Measurements from ENCODE around the gene UTP4.
A peak's percentile ranks its signal among the peaks of the same experiment; 100 is the strongest.

UTP4 gene

DNA sequence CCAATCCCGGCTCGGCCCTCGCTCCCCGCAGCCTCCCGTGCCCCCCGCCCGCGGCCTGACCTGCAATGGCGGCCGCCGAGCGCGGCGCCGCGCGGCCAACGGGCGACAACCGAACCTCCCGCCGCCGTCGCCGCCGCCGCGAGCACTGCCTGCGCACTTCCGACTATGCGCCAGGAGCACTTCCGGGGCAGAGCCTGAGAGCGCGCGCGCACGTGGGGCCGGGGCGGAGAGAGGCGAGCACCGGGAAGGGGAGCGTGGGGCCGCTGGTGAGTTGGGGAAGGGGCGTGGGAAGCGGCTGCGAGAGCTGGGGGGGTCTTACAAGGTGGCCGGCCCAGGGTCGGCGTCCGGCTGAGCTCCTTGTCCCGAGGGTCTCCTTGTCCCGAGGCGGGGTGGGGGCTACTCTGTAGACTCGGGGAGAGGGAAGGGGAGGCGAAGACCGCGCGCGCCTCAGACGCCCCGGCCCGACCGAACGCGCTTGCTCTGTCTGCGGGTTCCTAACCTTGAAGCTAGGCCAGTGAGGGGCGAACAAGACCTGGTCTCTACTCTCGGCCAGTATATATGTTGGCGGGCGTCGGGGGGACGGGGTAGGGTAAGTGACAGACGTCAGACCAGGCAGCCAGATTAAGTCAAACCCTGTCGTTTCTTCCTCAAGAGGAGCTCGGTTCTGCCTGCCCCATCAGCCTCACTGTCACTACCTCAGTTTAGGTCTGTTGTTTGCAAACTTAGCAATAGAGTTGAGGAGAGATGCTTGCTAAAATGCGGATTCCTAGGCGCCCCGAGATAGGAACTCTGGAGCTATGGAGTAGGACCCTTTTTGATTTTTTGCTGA lies at the start of gene UTP4, which contains the start of gene CHTF8:
UTP4 (plus strand) TSS at position 226 of the 829 bp plus-strand sequence. CDS start 811 bp downstream, outside the sequence.
CHTF8 (minus strand) TSS at position 165 of the 829 bp plus-strand sequence. CDS start 11,130 bp downstream, outside the sequence.
- DNase-seq, result peak; percentile 90

DNA sequence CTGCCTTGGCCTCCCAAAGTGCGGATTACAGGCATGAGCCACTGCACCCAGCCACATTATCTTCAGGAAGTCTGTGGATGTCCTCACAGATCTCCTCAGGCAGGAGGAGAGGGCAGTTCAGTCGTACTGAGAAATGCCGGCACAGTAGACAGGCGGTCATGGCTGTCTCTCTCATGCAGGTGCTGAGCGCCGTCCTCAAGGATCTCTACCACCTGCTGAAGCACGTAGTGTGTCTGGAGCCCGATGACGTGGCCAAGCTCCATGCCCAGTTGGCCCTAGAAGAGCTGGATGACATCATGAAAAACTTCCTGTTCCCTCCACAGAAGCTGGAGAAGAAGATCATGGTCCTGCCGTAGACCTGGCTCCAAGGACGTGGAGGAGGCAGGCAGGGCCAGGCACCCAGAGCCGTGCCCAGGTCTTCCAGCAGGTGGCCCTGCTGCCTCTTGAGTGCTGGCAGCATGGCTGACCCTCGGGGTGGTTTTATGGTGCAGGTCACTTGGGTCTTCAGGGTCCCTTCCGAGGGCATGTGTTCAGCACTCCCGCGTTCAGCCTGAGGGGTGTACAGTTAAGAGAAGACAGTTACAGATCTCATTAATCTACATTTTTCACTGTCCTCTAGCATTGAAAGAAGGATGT lies 49.0 kb upstream of the UTP4 start:
- no peak for DNase-seq

DNA sequence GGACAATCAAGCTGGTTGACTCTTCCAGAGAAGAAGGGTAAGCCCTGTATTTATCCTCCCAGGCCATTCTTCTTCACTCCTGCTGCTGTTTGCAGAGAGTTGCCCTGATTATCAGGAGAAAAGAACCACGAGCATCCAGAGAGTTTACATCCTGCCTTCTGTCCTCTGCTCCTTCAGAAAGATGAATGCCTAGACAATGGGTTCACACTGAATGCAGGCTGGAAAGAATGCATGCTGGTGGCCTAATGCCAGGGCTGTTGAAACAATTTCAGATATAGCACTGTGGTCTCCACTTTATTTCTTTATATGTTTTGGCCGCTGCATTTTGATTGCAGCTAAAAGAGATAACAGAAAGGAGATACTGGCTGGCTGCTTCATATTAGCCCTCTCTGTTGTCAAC lies 48.2 kb upstream of the UTP4 start:
- DNase-seq, result no peak

DNA sequence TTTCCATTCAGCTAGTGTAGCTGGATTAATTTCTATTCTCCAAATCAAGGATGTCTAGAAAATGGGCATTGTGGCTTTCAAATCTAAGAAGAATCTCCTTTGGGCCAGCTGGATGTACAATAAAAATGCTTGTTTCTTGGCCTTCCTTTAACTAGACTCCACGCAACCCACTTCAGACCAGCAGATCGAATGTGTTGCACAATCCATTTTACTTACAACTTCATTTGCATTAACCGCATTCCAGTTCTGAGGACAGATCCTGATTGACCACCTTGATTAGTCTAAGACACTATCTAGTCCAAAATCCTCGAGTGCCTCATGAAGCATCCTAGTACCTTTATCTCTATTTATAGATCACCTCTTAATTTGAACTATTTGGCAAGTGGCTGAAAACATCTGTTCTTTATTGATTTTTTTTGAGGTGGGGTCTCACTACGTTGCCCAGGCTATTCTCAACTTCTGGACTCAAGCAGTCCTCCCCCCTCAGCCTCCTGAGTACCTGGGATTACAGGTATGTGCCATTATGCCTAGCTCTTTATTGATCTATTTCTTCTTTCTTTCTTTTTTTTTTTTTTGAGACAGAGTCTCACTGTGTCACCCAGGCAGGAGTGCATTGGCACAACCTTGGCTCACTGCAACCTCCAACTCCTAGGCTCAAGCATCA lies 47.3 kb upstream of the UTP4 start:
- DNase-seq, result no peak

DNA sequence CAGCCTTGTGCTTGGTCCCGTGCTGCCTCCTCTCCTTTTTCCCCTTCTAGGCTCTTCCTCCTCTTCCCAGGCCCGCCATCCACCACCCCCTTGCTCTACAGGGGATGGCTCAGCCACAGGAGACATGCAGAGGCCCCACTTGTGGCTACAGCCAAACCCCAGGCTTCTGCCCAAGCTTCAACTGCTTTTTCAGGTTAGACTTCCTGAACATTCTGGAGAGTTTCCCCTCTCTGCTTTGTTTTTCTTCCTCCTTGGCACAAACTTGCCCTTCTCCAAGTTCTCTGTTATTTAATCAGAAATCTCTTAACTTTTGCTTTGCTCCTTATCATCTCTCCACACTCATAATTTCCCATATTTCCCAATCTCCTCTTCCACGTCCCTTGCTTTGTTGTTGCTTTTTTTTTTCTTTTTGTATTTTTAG lies 45.3 kb upstream of the UTP4 start:
- no peak for DNase-seq

DNA sequence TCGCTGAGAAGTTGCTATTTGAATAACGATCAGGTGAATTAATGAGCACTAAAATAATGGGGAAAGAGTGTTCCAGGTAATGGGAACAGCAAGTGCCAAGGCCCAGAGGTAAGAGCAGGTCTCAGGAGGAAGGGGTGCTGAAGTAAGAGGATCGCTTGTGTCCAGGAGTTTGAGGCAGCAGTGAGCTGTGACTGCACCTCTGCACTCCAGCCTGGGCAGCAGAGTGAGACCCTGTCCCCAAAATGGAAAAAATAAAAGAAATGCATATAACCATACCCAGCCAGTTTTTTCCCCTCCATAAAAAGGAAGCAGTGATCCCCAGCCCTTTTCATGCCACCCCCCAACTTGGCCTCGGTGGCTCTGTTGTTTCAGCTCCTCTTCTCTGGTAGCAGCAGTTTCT lies 43.8 kb upstream of the UTP4 start:
- no peak for DNase-seq

DNA sequence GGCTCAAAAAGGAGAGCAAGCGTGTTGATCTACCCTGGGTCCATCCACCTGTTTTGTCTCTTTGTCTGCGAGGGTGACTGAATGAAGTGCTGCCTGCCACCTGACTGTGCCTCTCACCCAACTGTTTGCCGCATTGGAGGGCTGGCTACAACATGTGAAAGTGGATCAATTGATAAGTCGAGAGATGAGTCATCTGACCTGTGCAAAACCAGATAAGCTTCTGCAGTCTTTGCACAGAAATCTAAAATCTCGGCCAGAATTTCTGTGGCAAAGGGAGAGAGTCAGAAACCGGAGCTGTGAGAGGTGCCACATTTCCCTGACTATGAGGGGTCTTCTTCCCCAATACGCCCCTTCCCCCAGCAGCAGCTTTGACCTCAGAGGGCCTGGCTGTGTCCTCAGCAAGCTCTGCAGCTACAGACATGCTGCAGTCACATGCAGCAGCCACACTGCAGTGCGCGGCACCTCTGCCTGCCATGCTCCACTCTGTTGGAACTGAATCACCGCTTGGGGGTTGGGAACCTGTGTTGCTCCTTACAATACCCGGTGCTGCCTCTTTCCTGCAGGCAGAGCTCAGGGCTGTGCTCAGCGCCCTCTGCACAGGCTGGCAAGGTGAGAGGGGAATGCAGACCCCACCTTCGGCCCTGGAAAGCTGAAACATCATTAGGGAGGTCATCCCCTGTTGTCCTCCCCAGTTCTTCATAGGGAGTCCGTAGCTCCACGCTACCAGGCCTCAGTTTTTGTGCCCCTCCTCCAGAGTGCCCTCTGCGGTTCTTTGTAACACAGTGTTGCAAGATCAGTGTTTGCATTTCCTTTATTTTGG lies 43.1 kb upstream of the UTP4 start:
- DNase-seq, result peak; percentile 55

DNA sequence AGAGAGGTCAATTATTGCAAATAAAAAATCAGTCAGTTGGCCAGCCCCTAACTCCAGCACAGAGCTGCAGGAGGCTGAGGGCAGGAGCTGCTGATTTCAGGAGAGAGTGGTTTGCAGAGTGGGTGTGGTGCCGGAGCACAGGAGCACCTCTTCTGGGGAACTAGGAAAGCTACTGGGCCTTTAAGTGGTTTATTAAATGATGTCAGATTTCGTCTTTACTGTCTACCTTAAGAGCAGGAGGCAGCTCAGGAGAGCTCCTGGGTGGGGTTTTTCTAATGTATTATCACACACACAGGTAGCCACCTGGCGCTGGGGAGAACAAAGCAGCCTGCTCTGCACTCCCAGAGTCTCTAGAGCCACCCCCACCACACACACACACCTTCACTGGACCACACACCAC lies 38.5 kb upstream of the UTP4 start:
- no peak for DNase-seq

DNA sequence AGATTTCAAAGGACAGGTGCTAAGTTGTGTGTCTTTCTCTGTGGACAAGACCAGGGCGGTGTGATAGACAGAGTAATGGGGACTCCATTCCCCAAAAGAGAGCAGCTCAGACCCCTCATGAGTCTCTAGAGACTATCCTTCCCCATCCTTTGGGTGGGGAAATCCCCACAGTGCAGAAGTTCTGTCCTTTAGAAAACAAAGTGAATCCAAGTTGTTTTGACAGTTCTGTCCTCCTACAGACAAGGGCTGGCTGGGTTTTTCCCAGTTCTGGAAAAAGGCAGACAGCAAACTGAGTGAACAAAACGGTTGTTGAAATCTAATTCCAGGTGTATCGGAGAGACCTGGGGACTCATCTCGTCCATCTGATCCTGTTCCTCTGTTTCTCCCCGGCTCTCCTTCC lies 37.9 kb upstream of the UTP4 start:
- no peak for DNase-seq

DNA sequence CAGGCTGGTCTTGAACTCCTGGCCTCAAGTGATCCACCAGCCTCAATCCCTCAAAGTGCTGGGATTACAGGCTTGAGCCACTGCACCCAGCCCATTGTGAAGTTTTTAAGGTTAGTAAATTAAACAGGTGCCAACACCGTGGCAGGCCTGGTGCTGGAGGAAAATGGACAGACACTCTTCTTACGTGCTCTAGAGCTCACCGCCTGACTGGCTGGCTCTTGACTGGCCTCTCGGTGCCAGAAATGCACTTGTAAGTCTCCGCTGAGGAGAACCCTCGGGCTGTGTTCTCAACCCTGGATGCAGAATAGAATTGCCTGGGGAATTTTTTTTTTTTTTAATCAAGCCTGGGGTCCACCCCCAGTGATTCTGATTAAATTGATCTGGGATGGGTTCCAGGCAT lies 37.3 kb upstream of the UTP4 start:
- DNase-seq, result no peak

DNA sequence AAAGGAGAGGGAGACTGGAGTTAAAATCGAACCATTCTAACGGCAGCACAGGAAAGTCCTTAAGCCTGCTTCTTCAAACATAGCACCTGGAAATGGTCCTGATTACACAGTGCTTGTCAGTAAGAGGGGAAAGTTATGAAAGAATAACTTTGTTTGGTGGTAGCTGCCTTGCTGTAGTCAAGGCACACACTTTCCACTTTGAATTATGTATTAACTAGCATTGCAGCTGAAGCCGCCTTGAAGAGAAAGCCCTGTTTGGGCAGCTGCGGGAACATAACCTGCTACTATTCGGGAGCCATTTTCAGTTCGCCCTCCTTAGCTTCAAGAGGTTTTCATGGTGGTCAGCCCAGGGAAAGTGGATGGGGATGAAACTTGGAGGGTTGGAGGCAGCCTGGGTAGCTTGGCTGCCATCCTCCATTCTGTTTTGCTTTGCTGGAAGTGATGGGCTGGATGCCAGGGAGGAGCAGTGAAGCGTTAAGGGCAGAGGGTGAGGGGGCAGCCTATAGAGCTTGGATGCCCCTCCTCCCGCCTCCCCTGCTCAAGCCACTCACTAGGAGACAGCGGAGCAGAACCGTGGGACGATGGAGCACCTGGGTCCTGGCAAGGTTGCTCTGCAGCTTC lies 32.3 kb upstream of the UTP4 start:
- no peak for DNase-seq

DNA sequence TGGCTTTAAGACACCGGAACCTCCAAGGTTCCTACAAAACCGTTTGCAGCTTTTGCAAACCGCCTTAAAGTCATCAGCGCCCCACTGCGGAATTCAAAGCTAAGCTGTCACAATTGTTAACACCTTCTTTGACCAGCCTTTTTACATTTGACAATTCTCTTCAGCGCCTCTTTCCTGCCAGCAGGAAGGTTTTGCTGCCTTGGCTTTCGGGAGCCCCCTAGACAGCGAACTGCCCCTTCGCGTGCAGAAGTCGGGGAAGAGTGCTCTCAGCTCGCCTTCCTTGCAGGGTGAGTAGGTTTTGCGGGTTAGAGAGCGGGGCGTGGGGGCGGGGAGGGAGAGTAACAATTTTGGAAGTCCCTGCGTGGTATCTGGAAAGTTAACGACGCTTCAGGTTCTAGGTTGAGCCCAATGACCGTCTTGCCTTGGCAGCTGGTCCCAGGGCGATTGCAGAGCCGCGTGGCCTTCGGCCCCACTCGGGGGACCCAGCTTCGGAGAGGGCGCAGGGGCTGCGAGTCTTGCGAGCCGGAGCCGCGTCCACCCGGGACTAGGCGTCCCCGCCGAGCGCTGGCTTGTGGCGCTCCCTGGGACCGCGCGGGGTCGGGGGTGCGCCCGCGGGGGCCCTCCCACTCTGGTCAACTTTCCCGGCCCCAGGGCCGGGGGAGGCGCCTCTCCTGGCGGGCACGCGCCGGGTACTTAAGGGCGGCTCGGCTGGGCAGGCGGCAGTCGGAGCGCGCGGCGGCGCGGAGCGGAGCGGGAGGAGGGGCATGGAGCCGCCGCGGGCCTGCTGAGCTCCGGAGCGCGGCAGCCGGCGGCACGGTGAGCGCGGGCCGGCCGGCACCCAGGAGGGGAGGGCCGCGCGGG lies 26.7 kb upstream of the UTP4 start, which contains the start of gene HAS3:
HAS3 (plus strand) TSS at position 153 of the 861 bp plus-strand sequence. CDS start 3,743 bp downstream, outside the sequence.
- DNase-seq, result peak; percentile 58

DNA sequence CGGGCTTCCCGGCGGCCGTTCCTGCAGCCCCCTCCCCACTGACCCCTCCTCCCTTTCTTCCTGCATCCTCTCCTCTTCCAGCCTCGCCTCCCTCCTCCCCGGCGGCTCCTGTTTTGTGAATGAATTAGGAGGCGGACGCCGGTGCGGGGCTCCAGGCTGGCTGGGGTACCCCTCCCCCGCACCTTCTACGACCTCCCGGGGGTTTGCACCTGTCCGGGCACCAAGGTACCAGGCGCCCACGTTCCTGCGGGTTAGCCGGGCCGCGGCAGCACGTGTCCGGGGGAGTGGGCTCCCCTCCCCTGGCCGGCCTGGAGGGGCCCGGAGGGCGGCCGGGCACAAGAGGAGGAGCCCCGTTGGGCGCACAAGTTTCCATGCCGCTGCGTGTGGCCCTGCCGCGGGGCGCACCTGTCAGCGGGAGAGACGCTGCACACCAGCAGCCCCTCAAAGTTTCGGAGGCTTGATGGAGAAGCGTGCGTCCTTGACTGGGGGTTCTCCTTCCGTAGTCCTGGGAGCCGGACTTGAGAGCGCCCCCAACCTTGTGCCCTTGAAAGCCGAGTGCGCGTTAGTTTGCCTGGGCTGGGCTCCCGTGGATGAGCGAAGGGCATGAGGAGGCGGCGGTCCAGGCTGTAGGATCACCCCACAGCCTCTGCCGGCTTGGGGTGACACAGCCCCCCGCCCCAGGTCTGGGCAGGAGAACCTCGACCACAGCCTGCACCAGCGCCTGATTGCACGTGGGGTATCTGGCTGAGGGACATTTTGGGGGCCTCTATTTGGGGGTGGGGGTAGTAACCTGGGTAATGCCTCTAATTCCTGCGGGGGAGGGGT lies 25.7 kb upstream of the UTP4 start:
- peak; percentile 30 for DNase-seq

DNA sequence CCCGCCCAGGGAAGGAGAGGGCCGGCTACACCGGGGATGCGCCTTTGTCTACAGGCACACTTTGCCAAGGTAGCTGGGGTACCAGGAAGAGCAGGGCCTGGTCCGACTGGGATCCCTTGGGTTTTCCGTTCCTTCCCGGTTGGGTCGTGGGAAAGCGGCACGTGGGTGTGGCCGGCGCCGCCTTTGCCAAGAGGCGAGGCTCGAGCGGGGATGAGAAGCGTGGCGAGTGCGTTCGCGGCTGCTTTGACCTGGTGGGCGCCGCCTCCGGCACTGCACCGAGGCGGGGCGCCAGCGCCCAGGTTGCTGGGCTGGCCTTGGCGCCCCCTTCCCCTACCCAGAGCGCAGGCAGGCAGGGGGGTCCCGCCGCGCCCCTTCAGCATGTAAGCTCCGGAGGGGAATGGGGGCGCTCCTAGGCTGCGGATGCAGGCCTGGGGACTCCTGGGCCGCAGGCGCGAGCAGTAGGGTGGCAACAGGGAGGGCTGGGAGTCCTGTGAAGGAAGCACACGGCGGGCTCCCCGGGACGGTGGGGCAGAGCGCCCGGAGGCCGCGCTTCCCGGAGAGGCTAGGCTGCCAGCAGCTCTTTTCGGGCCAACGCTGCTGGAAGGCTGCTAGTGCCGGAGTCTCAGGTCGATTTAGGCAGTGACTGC lies 25.0 kb upstream of the UTP4 start:
- no peak for DNase-seq

DNA sequence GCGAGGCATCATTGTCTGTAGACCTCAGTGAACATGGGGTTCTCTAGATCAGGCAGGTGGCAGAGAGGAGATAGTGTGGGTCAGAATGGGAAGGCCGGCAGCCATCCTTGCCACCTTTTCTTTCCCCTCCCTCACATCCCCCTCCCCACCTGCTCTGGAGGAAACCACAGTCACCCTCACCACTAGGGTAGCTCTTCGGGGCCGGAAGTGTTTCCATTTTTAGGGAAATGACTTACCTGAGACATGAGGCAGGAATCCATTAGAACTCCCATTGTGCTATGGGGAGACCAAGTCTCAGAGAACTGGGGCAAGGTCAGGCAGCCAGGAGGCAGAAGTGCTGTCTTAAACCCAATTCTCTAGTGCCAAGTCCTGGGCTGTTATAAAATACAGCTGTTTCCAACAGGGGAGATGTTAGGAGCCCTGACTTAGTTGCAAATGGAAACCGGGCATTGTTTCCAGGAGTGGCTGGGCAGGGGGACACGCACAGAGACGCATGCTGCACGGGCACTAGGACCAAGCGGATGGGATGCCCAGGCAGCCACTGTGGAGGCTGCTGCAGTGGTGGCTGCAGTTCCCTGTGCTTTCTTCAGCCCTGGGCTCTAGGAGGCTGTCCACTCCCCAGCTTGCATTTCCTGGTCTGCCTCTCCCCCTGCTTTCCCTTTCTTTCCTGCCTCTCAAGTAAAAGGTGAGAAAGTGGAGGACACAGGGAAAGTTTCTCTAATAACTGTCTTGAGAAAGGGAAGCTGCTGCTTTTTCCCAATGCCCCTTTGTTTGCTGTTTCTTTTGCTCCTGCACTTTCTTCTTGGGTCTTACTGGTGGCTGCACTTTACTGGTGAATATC lies 24.2 kb upstream of the UTP4 start:
- no peak for DNase-seq

DNA sequence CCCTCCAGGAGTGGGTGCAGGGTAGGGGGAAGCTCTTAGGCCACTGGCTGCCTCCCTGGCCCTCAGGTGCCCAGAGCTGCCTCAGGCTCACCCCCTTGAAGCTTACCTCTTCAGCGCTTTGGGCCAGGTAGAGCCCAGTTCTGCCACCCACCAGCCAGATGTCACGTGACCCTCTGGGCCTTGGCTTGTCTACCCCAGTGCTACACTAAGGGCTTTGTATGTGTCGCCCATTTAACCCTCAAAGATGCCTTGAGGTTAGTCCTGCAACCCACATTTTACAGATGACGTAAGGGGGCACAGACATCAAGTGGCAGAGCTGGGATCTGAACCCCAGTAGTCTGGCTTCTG lies 23.6 kb upstream of the UTP4 start:
- no peak for DNase-seq

DNA sequence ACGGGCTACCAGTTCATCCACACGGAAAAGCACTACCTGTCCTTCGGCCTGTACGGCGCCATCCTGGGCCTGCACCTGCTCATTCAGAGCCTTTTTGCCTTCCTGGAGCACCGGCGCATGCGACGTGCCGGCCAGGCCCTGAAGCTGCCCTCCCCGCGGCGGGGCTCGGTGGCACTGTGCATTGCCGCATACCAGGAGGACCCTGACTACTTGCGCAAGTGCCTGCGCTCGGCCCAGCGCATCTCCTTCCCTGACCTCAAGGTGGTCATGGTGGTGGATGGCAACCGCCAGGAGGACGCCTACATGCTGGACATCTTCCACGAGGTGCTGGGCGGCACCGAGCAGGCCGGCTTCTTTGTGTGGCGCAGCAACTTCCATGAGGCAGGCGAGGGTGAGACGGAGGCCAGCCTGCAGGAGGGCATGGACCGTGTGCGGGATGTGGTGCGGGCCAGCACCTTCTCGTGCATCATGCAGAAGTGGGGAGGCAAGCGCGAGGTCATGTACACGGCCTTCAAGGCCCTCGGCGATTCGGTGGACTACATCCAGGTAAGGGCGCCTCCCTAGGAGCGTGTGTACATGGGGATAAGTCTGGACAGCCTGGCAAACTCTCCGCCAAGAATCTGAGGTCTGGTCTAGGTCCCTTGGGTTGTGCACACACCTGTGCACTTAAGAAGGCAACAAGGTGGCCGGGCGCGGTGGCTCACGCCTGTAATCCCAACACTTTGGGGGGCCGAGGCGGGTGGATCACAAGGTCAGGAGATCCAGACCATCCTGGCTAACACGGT lies 22.8 kb upstream of the UTP4 start:
- DNase-seq, result no peak

DNA sequence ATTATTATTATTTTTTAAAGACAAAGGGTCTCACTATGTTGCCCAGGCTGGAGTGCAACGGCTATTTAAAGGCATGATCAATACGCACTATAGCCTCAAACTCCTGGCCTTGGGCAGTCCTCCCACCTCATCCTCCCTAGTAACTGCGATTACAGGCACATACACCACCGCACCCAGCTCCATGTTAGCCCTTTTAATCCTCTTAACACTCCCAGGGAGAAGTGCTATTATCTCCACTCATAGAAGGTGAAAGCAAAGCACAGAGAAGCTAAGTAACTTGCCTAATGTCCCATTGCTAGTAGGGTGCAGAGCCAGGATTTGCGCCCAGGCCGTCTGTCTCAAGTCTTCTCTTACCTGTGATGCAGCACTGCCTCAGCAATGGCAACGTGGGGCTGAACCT lies 22.0 kb upstream of the UTP4 start:
- no peak for DNase-seq

Measured in stimulated activated CD8-positive, alpha-beta memory T cell treated with anti-CD3 and anti-CD28 coated beads, Interleukin-4, amount 100 ng/mL, for 48 hours (primary cell).